NCI-H1417 (cell line): ENCODE measurements around the gene MRPL41.
"Not testable (repeated sequence)": the region's sequence is repeated elsewhere in the genome, so short reads cannot be mapped to it uniquely, and the experiment has no call there.

Experiments used
- DNase-seq, 3 experiments: peaks; one replicate each; lab custom pipeline; 2025; lab: John Stamatoyannopoulos, UW

Gene MRPL41

DNA sequence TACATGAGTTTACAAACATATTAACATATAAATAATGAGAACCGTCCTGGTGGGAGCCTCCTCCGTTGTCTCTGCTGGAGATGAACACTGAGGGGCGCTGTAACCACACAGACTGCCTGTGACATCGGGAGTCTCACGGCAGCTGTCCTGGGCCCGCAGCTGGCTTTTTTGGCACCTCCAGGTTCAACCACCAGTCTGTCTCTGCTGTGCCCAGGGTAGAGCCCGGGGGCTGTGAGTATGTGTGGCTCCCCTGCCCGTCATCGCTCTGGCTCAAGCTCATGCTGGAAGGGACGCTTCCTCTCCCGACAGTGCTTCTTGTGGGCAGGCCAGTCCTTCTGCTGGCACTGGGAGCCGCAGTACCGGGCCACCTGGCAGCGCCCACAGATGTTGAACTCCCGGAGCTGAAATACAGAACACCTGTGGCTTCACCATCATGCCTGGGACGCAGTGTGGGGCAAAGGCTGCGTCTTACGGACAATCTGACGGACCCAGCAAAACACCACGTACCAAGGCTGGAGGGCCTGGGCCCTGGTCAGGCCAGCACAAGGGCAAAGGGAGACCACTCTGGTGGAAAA is 30.7 kb downstream of the MRPL41 start:
- no peak for DNase-seq

DNA sequence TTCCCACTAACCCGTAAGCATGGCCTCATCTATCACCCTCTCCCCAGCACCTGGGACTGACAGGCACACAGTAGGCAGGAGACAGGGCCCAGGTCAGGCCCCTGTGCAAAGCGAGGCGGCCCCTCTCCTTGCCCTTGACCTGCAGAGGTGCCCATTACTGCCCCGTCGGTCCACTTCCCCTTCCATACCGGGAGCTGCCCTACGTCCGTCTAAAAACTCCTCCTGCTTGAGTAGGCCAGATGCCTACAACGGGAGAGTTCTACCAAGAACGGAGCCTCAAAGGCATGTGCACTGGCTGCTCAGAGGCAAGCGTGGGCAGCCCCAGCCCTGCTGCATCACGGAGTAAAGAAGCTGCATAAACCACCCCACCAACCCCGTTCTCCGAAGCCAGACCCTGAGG is 31.7 kb downstream of the MRPL41 start:
- no peak for DNase-seq

DNA sequence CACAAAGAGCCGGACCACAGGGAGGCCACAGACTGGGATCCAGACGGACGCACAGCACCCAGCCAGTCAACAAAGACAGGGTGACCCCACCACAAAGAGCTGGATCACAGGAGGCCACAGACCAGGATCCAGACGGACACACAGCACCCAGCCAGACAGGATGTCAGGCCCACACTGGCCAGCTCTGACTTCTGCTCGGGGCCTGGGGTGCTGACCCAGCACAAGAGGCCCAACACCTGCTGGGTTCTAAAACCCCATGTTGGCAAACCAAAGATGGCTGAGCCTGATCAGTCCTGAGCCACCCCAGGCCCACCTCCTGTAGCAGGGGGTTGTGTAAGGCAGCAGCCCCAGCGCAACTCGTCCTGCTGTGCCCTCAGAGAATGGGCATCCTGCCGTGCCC is 32.3 kb downstream of the MRPL41 start:
- DNase-seq, result no peak

- DNase-seq, result no peak
Observed at GRCh38 chr9:137586854-137587253, 35.2 kb downstream of the MRPL41 start.

DNA sequence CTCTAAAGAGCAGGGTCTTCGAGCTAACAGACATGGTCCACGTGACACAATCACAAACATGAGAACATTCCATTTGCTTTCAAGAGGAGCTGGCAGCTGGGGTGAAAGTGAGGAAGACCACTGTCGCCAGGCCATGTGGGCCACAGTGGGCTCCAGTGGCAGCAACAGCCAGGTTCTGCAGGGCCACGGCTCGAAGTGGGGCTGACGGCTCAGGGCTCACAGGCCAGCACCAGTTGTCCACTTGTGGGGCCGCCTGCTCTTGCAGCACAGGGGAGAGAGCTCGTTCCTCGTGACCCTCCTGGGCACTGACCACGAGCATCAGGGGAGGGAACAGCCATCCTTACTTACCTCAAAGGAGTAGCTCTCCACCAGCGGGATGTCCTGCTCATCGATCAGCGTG is 36.6 kb downstream of the MRPL41 start:
- no peak for DNase-seq

GRCh38 chr9:137588891-137589290 is 37.2 kb downstream of the MRPL41 start:
- DNase-seq, result no peak

DNA sequence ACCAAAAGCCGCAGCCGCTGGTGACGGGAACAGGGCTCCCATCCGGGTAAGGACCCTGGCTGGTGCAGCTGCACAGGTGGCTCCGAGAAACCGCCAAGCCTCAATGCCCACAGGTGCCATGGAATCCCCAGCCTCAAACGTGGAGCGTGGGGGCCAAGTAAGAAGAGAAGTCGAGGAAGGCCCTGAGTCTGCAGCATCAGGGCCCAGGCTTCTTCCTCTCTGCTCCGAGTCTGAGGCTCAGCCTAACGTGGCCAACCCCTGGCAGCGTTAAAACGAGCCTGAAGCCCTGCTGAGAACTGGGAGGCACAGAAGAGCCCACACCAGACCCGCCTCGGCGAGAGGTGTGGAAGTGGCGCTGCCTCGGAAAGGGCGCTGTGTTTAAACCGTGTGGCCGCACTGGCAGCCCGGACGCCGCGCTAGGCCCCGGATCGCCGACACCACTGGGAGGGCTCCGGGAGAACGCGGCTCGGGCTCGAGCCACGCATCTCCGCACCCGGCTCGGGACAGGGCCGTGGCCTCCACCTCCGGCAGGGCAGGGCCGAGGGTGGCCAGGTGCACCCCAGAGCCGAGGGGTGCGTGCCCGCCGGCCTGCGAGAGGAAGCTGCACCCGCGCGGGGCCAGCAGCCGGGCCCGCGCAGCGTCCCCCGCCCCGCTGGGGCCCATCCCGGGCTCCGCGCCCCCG is 37.9 kb downstream of the MRPL41 start:
- DNase-seq, result peak in 2 of 3 experiments; percentile 36 to 50

DNA sequence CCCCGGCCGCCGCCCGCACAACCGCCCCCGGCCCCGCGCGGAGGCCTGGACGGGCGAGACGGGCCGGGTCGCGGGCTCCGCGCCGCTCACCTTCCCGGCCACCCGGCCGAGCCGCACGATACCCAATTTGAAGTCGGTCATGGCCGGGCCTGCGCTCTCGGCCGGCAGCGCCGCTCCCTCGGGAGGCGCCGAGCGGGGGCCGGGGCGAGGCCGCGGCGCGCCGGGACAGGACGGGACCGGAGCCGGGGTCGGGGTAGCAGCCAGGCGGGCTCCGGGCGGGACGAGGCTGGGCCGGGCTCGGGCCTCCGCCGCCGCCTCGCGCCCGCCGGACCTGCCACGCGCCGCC is 38.4 kb downstream of the MRPL41 start:
- peak in 1 of 3 experiments; percentile 54 for DNase-seq

- peak; percentile 80 to 95 (median 94) for DNase-seq
Observed at GRCh38 chr9:137590469-137591383, 39.0 kb downstream of the MRPL41 start, which contains the start of gene ZMYND19. ZMYND19 (minus strand) TSS chr9:137590512; CDS start chr9:137590263, 249 bp downstream.

GRCh38 chr9:137592767-137593166 is 41.1 kb downstream of the MRPL41 start:
- DNase-seq, result no peak

GRCh38 chr9:137593176-137593575 is 41.5 kb downstream of the MRPL41 start:
- peak in 1 of 3 experiments; percentile 45 for DNase-seq

DNA sequence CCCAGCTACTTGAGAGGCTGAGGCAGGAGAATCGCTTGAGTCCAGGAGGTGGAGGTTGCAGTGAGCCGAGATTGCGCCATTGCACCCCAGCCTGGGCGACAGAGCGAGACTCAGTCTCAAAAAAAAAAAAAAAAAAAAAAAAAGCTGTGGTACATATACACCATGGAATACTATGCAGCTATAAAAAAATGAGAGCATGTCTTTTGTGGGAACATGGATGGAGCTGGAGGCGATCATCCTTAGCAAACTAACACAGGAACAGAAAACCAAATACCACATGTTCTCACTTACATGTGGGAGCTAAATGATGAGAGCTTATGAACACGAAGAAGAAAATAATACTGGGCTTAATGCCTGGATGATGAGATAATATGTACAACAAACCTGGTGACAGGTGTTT is 44.9 kb downstream of the MRPL41 start:
- not testable (repeated sequence) for DNase-seq

DNA sequence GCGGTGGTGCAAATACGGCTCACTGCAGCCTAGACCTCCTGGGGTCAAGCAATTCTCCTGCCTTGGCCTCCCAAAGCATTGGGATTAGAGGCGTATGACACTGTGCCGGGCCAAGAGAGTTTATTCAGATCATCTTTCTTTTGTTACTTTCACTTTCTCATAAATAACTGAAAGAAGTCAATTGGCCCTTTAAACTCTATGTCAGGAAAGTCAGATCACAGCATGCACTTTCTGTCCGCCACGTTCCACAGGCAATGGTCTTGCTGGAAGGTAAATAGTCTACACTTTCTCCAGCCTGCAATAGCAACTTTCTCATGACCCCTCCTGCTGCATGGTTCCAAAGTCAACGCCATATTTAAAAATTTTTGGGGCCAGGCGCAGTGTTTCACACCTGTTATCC is 47.3 kb downstream of the MRPL41 start:
- no peak for DNase-seq
